GM03348 (cell line): ENCODE data around the gene FOSB.
A peak's percentile ranks its signal among the peaks of the same experiment; 100 is the strongest.

ENCODE experiments used
- DNase-seq: peaks from one replicate; pipeline ENCODE4 v3.0.0; 2012; ENCODE audit warnings: low spot score

FOSB gene

GRCh38 chr19:45442778-45443461, 24.9 kb upstream of the FOSB start:
- DNase-seq = no peak

GRCh38 chr19:45443462-45444317, 24.1 kb upstream of the FOSB start:
- peak; percentile 97 for DNase-seq

- DNase-seq = peak; percentile 90
Observed at GRCh38 chr19:45444318-45445041, 23.3 kb upstream of the FOSB start.

DNA sequence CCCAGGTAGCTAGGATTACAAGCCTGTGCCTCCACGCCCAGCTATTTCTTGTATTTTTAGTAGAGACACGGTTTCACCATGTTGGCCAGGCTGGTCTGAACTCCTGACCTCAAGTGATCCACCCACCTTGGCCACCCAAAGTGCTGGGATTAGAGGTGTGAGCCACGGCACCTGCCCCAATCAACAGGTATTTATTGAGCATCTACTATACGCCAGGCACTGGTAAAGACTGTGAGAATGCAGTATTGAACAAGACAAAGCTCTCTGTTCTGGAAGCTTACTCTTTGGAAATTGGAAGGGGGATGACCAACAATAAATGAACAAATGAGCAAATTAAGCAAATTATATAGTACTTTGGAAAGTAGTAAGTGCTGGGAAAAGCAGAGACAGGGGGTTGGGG, 22.7 kb upstream of the FOSB start:
- DNase-seq = no peak

GRCh38 chr19:45446295-45446694, 21.5 kb upstream of the FOSB start:
- DNase-seq = no peak

- DNase-seq = no peak
Observed at GRCh38 chr19:45446944-45447343, 20.9 kb upstream of the FOSB start.

DNA sequence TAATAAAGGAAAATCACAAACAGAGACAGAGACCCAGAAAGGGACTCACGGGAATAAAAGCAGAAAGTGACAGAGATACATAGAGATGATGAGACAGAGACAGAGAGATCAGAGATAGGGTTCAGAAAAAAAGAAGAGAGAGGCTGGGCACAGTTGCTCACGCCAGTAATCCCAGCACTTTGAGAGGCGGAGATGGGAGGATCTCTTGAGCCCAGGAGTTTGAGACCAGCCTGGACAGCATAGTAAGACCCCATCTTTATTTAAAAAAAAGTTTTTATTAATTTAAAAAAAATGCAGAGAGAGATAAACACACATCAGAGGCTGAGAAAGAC, 19.4 kb upstream of the FOSB start:
- no peak for DNase-seq

DNA sequence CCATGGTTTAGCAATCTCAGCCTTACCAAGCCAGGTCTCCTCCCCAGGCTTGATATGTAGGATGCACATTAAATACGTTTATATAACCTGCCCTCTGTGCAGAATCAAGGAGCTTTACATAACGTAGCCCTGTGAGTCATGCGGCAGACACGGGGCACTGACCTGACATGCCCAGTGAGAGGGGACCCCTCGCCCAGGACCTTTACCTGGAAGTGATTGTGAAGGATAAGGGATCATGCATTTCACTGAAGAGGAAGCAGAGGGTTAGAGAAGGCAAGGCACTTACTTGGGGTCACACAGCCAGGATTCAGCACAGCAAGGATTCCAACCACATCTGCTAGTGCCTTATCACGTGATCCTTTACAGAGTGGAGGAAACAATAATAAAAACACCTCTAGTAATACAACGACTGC, 18.9 kb upstream of the FOSB start:
- no peak for DNase-seq

- no peak for DNase-seq
Observed at GRCh38 chr19:45450012-45450333, 17.8 kb upstream of the FOSB start.

DNA sequence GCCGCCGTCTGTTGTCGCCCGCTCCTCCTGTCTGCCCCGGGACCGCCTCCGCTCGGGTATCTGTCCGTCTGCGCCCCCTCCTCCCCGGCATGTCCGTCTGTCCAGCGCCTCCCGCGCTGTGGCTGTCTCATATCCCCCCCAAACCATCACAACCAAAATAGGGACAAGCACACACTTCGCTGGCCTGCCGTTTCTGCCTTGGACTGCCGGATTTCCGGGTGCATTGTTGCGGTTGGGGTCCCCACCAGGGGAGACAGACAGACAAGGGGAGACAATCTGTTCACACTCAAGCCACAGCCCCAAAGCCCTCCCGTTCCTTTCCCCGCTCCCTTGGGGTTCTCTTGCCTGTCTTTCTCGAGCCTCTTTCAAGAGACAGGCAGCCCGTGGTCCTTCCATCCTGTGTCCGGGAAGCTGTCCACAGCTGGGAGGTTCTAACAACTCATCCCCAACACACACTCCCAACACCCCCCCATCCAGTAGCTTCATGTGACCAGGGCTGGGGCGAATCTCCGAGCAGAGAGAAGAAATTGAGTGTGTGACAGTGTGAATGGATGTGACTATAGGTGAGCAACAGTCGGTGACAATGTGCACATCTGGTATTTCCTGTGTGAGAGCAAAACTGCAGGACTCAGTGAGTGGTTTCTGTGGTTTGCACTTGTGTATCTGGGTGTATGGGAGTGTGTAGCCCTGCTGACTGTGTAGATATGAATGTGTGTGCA, 16.5 kb upstream of the FOSB start:
- DNase-seq = peak; percentile 51

DNA sequence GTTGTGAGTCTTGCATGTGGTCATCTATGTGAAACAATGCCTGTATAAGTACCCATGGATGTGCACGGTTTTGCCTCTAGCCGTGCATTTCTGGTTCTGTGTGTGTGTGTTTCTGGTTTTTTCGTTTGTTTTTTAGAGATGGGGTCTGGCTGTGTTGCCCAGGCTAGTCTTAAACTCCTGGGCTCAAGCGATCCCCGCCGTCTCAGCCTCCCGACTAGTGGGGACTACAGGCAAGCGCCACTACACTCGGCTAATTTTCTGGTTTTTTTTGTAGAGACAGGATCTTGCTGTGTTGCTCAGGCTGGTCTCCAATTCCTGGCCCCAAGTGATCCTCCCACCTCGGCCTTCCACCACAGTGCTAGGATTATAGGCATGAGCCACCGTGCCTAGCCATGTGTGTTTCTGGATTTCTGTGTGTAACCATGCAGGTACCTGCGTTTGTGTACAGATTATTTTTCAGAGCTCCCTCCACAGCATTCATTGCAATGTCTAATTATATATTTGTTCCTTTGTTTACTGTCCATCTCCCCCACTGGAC, 15.9 kb upstream of the FOSB start:
- no peak for DNase-seq

DNA sequence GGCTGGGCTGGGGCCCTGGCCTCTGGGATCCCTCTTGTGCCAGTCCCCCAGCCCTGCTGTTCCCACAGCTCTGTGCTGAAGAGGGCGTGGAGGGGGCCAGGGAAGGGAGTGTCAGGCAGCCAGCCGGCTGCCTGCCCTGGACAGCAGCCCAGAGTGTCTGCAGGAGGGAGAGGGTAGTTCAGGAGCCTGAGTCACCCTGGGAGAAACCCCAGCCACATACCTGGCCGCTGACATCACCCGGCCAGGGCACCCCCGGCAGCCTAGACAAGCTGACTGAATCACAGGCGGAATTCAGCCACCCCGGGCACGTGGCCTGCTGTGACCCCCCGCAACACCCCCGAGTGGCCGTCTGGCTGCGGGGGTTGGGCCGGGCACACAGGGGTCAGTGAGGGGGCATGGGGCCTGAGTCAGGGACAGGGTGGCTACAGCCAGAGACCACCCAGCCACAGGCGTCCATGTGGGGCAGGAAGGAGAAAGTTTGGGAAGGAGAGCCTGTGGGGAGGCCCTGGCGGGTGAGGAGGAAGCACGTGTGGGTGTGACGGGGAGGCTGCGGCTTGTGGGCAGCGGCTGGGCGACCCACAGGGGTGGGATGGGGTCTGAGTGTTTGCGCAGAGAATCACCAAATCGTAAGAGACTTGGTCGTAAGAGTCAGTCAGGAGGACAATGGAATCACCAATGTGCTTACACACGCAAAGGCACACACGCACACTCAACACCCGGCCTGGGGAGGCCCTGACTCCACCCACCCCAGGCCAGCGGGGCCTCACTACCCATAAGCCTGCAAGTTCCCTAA, 11.9 kb upstream of the FOSB start:
- peak; percentile 95 for DNase-seq

DNA sequence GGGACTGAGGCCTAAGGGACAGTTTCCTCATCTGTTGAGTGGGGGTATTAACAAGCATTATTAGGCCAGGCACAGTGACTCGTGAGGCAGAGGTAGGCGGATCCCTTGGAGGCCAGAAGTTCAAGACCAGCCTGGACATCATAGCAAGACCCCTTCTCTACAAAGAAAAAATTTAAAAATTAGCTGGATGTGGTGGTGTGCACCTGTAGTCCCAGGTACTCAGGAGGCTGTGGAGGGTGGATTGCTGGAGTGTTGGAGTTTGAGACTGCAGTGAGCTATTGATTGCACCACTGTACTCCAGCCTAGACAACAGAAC, 11.3 kb upstream of the FOSB start:
- DNase-seq = no peak

GRCh38 chr19:45457776-45458175, 10.0 kb upstream of the FOSB start:
- DNase-seq = no peak

- DNase-seq = no peak
Observed at GRCh38 chr19:45460807-45461347, 6.9 kb upstream of the FOSB start.

DNA sequence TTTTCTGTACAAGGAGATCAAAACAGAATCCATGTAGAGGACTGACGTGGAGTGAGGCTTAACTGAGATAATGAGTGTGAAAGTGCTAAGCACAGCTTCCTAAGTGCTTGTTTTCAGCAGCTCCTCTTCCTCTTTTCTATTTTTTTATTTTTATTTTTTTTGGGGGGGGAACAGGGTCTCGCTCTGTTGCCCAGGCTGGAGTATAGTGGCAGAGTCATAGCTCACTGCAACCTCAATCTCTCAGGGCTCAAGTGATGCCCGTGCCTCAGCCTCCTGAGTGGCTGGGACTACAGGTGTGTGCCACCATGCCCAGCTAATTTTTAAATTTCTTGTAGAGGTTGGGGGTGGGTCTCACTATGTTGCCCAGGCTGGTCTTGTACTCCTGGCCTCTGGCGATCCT, 5.6 kb upstream of the FOSB start:
- DNase-seq = no peak

GRCh38 chr19:45463241-45463640, 4.6 kb upstream of the FOSB start:
- DNase-seq = no peak

GRCh38 chr19:45464274-45464673, 3.5 kb upstream of the FOSB start:
- DNase-seq = no peak

- no peak for DNase-seq
Observed at GRCh38 chr19:45464852-45465441, 2.8 kb upstream of the FOSB start.

DNA sequence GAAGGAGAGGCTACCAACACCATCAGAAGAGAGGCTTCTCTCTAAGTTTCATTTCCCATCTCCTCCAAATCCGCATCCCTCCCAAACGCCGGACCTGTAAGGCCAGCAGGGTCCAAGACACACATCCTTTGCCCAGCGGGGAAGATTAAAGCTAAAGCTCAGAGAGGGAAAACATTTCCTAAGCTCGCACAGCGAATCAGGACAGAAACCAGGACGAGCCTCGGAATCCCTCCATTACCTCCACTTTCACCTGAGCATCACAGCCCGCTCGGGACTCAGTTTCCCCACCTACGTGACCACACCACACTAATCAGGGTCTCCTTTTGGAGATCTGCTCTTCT, 711 bp upstream of the FOSB start:
- DNase-seq = no peak

GRCh38 chr19:45468159-45468651, 409 bp downstream of the FOSB start:
- no peak for DNase-seq
